GM21576 (cell line): Measurements from ENCODE around the gene SURF4.
"Not testable (repeated sequence)": the region's sequence is repeated elsewhere in the genome, so short reads cannot be mapped to it uniquely, and the experiment has no call there.

Experiments
- ATAC-seq: cut with Tn5 transposase; IDR thresholded peaks from one replicate; pipeline ENCODE4 v1.9.1; 2021; ENCODE audit warnings: mild to moderate bottlenecking, moderate library complexity; ENCODE audit not compliant: unreplicated experiment

SURF4 gene

DNA sequence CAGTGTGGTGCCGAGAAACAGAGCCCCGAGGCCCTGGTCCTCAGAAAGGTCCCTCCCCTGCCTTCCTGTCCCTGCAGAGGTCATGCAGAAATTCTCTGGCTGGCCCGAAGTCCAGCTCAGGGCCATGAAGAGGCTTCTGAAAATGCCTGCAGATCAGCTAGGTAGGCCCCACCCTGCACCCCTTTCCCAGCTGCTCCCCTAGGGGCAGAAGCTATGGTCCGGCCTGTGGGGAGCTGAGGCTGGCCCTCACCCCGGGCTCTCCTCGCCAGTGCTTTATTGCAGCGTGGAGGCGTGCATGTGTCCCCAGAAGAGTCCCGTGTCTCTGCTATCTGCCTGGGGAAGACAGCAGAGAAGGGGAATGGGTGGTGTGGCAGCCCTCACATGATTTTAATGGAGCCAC is 22.0 kb upstream of the SURF4 start:
- ATAC-seq, result no peak

GRCh38 chr9:133397370-133397769 is 21.5 kb upstream of the SURF4 start:
- ATAC-seq, result no peak

GRCh38 chr9:133396952-133397351 is 21.1 kb upstream of the SURF4 start:
- no peak for ATAC-seq

GRCh38 chr9:133394687-133395271 is 18.9 kb upstream of the SURF4 start:
- no peak for ATAC-seq

DNA sequence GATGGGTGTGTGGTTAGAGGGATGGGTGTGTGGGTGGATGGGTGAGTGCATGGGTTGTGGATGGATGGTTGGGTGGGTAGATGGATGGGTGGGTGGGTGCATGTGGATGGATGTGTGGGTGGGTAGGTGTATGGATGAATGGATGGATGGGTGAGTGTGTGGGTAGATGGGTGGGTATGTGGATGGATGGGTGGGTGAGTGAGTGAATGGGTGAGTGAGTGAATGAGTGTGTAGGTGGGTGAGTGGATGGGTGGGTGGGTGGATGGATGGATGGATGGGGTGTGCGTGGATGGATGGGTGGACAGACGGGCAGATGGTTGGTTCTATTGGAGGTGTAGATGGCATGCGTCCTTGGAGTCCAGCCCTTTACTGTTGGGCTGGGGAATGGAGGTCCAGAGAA is 17.5 kb upstream of the SURF4 start:
- no peak for ATAC-seq

DNA sequence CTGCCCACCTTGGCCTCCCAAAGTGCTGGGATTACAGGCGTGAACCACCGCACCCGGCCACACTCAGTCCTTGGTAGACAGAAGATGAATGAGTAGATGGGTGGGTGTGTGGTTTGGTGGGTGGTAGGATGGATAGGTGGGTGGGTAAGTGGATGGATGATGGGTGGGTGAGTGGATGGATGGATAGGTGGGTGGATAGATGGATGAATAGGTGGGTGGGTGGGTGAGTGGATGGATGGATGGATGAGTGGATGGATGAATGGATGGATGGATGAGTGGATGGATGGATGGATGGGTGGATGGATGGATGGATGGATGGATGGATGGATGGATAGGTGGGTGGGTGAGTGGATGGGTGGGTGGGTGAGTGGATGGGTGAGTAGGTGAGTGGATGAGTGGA is 16.4 kb upstream of the SURF4 start:
- ATAC-seq, result not testable (repeated sequence)

- not testable (repeated sequence) for ATAC-seq
Observed at GRCh38 chr9:133391449-133391848, 15.6 kb upstream of the SURF4 start.

DNA sequence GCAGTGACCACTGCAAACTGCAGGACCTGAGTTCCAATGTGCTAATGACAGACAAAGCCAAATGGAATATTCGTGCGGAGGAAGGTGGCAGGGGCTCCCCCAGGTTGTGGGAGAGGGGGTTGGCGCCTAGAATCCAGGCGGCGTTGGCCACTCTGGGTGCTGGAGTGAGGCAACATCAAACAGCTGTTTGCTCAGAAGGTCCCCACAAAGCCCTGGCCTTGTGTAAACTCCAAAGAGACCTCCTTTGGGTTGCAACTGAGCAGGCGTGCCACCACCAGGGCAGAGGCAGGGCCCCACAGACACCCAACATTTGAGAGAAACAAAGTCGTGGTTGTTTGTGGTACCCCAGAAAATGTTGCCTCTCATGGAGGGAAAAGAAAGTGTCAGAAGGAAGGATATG is 14.9 kb upstream of the SURF4 start:
- no peak for ATAC-seq

- no peak for ATAC-seq
Observed at GRCh38 chr9:133389562-133389961, 13.7 kb upstream of the SURF4 start.

- ATAC-seq, result no peak
Observed at GRCh38 chr9:133389025-133389557, 13.2 kb upstream of the SURF4 start.

GRCh38 chr9:133387680-133388079 is 11.8 kb upstream of the SURF4 start:
- ATAC-seq, result no peak

GRCh38 chr9:133386338-133386737 is 10.5 kb upstream of the SURF4 start:
- ATAC-seq, result no peak

- ATAC-seq, result no peak
Observed at GRCh38 chr9:133385452-133385851, 9.6 kb upstream of the SURF4 start.

GRCh38 chr9:133384736-133385321 is 9.0 kb upstream of the SURF4 start:
- no peak for ATAC-seq

- no peak for ATAC-seq
Observed at GRCh38 chr9:133383438-133383837, 7.6 kb upstream of the SURF4 start.

DNA sequence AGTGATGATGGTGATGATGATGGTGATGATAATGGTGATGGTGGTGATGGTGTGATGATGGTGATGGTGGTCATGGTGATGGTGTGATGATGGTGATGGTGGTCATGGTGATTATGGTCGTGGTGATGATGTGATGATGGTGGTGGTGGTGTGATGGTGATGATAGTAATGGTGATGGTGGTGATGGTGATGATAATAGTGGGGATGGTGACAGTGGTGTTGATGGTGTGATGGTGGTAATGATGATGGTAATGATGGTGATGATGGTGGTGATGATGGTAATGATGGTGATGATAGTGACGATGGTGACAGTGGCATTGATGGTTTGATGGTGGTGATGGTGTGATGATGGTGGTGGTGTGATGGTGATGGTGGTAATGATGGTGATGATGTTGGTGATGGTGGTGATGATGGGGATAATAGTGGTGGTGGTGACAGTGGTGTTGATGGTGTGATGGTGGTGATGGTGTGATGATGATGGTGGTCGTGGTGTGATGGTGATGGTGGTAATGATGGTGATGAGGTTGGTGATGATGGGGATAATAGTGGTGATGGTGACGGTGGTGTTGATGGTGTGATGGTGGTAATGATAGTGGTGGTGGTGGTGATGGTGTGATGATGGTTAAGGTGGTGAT is 6.8 kb upstream of the SURF4 start:
- no peak for ATAC-seq

DNA sequence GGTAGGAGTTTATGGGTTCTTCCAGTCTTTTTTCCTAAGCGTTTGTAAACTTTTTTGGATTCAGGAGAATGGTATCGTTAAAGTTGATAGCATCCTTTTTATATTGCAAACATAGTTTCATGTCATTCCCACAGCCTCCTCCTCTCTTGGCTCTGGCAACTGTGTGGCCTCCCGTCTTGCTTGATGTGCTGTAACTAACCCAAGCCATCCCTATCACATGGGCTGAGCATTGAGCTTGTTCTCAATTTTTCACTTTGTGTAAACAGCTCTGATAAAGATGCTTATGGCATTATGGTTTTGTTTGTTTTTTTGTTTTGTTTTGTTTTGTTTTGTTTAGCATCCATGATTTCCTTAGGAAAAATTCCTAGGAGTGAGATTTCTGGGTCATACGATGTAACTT is 4.9 kb upstream of the SURF4 start:
- no peak for ATAC-seq

DNA sequence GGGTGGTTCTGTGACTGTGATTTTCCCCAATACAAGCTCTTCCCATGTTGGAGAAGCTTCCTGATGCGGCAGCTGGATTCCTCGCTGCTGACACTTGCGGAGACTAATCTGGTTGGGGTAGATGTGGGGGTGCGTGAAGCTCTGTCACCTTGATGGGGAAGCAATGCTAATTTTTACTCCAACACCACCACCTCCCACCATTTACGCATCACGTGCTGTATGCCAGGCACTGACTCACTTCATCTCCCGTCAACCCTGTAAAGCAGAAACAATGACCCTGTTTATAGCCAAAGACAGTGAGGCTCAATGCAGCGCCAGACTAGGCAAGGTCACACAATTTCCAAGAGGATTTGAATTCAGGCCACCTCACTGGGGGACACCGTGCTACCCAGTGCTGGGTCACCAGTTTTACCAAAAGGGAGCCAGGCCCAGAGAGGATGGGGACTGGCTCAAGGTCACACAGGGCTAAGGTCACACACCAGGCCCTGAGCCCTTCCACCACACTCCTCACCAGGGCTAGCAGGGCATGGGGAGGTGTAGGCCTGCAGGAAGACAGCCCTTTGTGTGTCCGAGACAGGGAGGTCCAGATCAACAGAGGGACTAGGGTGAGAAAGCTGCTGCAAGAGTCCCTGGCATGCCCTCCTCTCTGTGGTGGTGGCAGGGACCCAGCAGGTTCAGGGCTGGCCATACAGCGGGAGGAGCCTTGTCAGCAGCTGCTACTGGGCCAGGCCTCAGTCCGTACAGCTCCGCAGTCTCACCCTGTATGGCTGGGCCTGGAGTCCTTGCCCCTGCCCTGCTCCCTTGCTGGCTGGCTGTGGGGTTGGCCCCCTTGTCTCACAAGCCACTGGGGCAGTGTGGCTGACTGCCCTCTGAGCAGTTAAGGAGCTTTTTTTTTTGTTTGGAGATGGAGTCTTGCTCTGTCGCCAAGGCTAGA is 3.6 kb upstream of the SURF4 start:
- no peak for ATAC-seq

DNA sequence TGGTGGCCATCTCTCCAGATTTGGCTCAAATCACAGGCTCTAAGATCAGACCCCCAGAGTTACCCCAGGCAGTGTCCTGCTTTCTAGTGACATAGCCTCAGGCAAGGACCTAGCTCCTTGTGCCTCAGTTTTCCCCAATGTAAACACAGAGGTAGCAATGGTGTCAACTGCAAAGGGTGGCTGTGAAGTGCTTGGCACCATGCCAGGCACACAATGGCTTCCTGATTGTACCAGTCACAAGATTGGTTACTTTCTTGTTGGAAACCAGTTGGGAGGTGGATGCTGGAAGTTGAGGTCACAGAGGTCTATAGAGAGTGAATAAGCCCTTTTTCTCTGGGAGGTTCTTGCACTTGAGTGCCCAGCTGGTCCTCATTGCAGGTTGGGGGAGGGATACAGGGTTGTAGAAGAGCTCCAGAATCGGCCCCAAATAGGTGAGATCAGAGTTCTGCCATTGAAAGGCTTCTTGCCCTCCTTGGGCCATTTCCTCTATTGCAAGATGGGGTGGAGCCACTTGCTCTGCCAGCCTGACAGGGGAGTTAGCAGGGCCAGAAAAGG is 2.6 kb upstream of the SURF4 start:
- no peak for ATAC-seq

GRCh38 chr9:133377721-133378216 is 1.9 kb upstream of the SURF4 start:
- ATAC-seq, result no peak

DNA sequence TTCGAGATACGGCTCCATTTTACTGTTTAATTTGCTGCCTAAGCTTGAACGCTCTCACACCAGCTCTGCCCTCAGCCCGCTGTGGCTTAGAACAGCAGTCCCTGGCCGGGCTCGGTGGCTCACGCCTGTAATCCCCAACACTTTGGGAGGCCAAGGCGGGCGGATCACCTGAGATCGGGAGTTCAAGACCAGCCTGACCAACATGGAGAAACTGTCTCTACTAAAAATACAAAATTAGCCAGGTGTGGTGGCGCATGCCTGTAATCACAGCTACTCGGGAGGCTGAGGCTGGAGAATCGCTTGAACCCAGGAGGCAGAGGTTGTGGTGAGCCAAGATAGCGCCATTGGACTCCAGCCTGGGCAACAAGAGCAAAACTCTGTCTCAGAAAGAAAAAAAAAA is 1.4 kb upstream of the SURF4 start:
- ATAC-seq, result not testable (repeated sequence)
